ENCODE results near the gene NR2F1-AS1.

Gene NR2F1-AS1

DNA sequence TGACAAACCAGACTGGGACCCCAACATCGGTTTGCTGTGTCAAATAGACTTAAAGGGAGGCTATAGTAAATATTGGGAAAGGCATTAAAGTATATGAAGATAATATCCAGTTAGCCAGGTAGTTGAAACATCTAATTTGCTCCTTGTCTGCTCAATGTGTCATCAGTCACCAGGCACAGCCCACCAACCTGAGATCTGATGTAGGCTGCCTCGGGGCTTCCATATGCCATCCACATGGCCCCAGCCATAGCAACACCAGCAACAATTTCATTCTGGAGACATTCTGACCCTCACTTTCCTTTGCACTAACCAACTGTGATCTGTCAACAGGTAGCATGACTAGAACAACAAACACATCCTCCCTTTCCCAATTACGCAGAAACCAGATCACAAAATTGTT is 196.0 kb downstream of the NR2F1-AS1 start:
- H3K79me2 ChIP-seq: no peaks in the 10 kb centered on the region
- no peaks in the 10 kb centered on the region for H3K27me3 ChIP-seq (ENCODE audit: control insufficient read depth, insufficient read depth, low read length)
- TF ChIP-seq, protein P1, sequence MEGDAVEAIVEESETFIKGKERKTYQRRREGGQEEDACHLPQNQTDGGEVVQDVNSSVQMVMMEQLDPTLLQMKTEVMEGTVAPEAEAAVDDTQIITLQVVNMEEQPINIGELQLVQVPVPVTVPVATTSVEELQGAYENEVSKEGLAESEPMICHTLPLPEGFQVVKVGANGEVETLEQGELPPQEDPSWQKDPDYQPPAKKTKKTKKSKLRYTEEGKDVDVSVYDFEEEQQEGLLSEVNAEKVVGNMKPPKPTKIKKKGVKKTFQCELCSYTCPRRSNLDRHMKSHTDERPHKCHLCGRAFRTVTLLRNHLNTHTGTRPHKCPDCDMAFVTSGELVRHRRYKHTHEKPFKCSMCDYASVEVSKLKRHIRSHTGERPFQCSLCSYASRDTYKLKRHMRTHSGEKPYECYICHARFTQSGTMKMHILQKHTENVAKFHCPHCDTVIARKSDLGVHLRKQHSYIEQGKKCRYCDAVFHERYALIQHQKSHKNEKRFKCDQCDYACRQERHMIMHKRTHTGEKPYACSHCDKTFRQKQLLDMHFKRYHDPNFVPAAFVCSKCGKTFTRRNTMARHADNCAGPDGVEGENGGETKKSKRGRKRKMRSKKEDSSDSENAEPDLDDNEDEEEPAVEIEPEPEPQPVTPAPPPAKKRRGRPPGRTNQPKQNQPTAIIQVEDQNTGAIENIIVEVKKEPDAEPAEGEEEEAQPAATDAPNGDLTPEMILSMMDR (IDR thresholded peaks at IDR 0.05): no peak
- H3K27ac ChIP-seq: no peak overlapping the region
- no peaks in the 10 kb centered on the region for H3K4me1 ChIP-seq
- no peaks in the 10 kb centered on the region for H3K36me3 ChIP-seq (ENCODE audit: control insufficient read depth, insufficient read depth, low read length)
- H3K9ac ChIP-seq: no peak overlapping the region
- H3K9me3 ChIP-seq (ENCODE audit: control insufficient read depth, low read length): no peaks in the 10 kb centered on the region
- no peak overlapping the region for H3K4me2 ChIP-seq (ENCODE audit: low read length)
- H2AFZ ChIP-seq: no peak overlapping the region
- no peak overlapping the region for H3K4me3 ChIP-seq (ENCODE audit: low read depth, low read length)

DNA sequence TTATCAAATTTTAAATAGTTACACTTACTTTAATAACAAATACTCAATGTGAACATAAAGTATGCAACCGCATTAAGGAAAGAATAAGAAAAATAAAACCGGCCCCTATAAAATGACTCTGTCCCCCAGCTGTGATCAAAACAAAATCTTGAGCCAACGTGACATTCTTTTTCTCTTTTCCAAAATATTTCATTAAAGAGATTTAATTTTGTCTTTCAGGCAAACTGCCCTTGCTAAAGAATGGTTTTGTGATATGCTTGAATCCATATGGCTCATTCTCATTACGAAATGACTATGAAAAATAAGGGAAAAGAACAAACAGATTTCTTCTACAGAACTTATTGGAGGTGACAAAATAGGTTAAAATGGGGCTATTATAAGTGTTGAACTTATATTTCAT is 197.0 kb downstream of the NR2F1-AS1 start:
- Histone ChIP-seq H3K4me1 (no peaks in the 10 kb centered on the region), H3K9me3 (ENCODE audit: control insufficient read depth, low read length) (no peaks in the 10 kb centered on the region), H2AFZ (no peak overlapping the region), H3K36me3 (ENCODE audit: control insufficient read depth, insufficient read depth, low read length) (no peaks in the 10 kb centered on the region), H3K79me2 (no peaks in the 10 kb centered on the region), H3K27ac (no peak overlapping the region), H3K27me3 (ENCODE audit: control insufficient read depth, insufficient read depth, low read length) (no peaks in the 10 kb centered on the region), H3K9ac (no peak overlapping the region), H3K4me2 (ENCODE audit: low read length) (no peak overlapping the region), H3K4me3 (ENCODE audit: low read depth, low read length) (no peak overlapping the region)
- TF ChIP-seq, protein P1 (IDR thresholded peaks at IDR 0.05): no peak

DNA sequence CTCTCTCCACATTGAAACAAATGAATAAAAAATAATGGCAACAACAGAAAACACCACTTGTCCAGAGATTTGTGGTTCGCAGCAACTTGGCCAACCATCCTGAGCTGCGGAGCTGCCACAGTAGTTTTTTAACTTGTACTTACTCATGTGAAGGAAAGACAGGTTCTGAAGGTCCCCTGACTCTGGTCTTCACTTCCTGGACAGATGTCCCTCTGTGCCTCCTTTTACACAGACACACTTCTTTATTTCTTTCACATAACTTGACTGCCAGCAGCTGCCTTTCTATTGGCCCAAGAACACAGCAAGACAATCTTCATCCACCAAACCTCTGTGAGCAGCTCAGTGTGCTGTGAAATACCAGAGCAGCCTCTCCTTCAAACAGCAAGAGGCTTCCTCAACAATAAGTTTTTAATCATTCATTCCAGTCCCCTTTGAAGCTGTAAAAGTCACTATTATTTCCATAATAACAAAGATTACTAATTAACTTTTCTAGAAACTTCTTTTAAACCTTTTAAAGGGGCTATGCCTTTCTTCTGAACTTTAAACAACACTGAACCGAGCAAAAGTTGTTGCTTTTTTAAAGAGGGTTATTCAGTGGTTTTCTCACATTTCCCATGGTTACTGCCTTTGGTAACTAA is 198.7 kb downstream of the NR2F1-AS1 start:
- H3K4me2 ChIP-seq (ENCODE audit: low read length): no peak overlapping the region
- no peaks in the 10 kb centered on the region for H3K9me3 ChIP-seq (ENCODE audit: control insufficient read depth, low read length)
- no peaks in the 10 kb centered on the region for H3K36me3 ChIP-seq (ENCODE audit: control insufficient read depth, insufficient read depth, low read length)
- no peak overlapping the region for H3K27ac ChIP-seq
- no peak overlapping the region for H3K4me3 ChIP-seq (ENCODE audit: low read depth, low read length)
- no peaks in the 10 kb centered on the region for H3K79me2 ChIP-seq
- H3K27me3 ChIP-seq (ENCODE audit: control insufficient read depth, insufficient read depth, low read length): no peaks in the 10 kb centered on the region
- no peak overlapping the region for H2AFZ ChIP-seq
- no peaks in the 10 kb centered on the region for H3K4me1 ChIP-seq
- TF ChIP-seq, protein P1 (IDR thresholded peaks at IDR 0.05): no peak
- no peak overlapping the region for H3K9ac ChIP-seq

DNA sequence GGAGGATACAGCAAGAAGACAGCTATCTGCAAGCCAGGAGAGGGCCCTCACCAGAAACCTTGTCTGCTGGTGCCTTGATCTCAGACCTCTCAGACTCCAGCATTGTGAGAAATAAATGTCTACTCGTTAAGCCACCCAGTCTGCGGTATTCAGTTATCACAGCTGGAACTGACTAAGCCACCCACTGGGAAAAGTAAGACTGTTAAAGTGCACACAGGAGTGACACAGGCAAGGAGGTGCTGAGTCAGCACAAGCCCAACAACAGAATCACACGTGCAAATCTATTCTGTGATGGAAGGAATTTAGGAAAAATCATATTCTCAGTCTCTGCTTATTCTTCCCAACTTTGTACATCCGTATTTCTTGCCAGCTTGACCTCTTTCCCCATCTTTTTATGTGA is 200.0 kb downstream of the NR2F1-AS1 start:
- TF ChIP-seq, protein P1 (IDR thresholded peaks at IDR 0.05): no peak
- Histone ChIP-seq H3K4me1 (no peaks in the 10 kb centered on the region), H3K9ac (no peak overlapping the region), H3K27ac (no peak overlapping the region), H2AFZ (no peak overlapping the region), H3K4me3 (ENCODE audit: low read depth, low read length) (no peak overlapping the region), H3K27me3 (ENCODE audit: control insufficient read depth, insufficient read depth, low read length) (no peaks in the 10 kb centered on the region), H3K9me3 (ENCODE audit: control insufficient read depth, low read length) (no peaks in the 10 kb centered on the region), H3K79me2 (no peaks in the 10 kb centered on the region), H3K4me2 (ENCODE audit: low read length) (no peak overlapping the region), H3K36me3 (ENCODE audit: control insufficient read depth, insufficient read depth, low read length) (no peaks in the 10 kb centered on the region)

DNA sequence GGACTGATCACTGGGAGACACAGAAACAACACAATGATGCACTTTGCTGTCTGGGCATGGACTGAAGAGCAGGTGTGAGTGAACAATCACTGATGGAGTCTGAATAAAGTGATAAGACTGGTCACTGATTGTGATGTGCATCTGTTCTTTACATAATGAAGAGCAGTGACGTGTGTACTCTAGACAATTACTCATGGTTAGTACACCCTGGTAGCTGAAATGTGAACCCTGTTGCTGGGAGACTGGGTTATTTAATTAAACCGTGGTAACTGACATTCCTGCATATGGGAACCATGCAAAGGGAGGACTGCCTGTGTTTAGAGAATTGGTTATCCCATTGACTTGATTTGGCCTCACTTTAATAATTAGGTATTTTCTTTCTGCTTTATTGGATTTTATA is 202.9 kb downstream of the NR2F1-AS1 start:
- no peak overlapping the region for H2AFZ ChIP-seq
- no peaks in the 10 kb centered on the region for H3K4me1 ChIP-seq
- no peaks in the 10 kb centered on the region for H3K9me3 ChIP-seq (ENCODE audit: control insufficient read depth, low read length)
- no peaks in the 10 kb centered on the region for H3K36me3 ChIP-seq (ENCODE audit: control insufficient read depth, insufficient read depth, low read length)
- no peak overlapping the region for H3K4me3 ChIP-seq (ENCODE audit: low read depth, low read length)
- no peak overlapping the region for H3K4me2 ChIP-seq (ENCODE audit: low read length)
- no peak overlapping the region for H3K27ac ChIP-seq
- TF ChIP-seq, protein P1 (IDR thresholded peaks at IDR 0.05): no peak
- H3K9ac ChIP-seq: no peak overlapping the region
- H3K27me3 ChIP-seq (ENCODE audit: control insufficient read depth, insufficient read depth, low read length): no peaks in the 10 kb centered on the region
- no peaks in the 10 kb centered on the region for H3K79me2 ChIP-seq
